Hepatocyte (in vitro differentiated cells): ENCODE measurements around the gene ERAP2. TPM values are rescaled to one million over a fixed set of nuclear protein-coding genes. Genes with fewer than 3 reads are reported as not detected.

Experiments
- DNase-seq: peaks from one replicate; pipeline ENCODE4 v3.0.0-alpha.2; 2016; ENCODE audit warnings: low spot score
- H2AFZ ChIP-seq: fragments of 200-600 bp; sonication (generic); 2 replicates; pipeline ENCODE4 v1.6.0; 2016; ENCODE audit warnings: antibody characterized with exemption, mild to moderate bottlenecking
- H3K27ac ChIP-seq: fragments of 200-600 bp; sonication (generic); 2 replicates; pipeline ENCODE4 v1.5.1; 2016; ENCODE audit warnings: mild to moderate bottlenecking
- H3K27me3 ChIP-seq: fragments of 200-600 bp; sonication (generic); 2 replicates; pipeline ENCODE4 v1.6.1; 2016
- H3K36me3 ChIP-seq: fragments of 200-600 bp; sonication (generic); replicated peaks from 2 replicates; pipeline ENCODE4 v1.5.1; 2016; ENCODE audit warnings: low read depth; ENCODE audit not compliant: insufficient read depth
- H3K4me1 ChIP-seq: fragments of 200-600 bp; sonication (generic); 2 replicates; pipeline ENCODE4 v1.5.1; 2016; ENCODE audit warnings: mild to moderate bottlenecking, moderate library complexity; ENCODE audit not compliant: insufficient read depth
- H3K4me2 ChIP-seq: fragments of 200-600 bp; sonication (generic); 2 replicates; pipeline ENCODE4 v1.6.0; 2016
- H3K4me3 ChIP-seq: fragments of 200-600 bp; sonication (generic); 2 replicates; pipeline ENCODE4 v1.5.1; 2016; ENCODE audit warnings: mild to moderate bottlenecking
- H3K79me2 ChIP-seq: fragments of 200-600 bp; sonication (generic); 2 replicates; pipeline ENCODE4 v1.6.0; 2017; ENCODE audit warnings: mild to moderate bottlenecking
- H3K9me2 ChIP-seq: fragments of 200-600 bp; sonication (generic); replicated peaks from 2 replicates; pipeline ENCODE4 v1.6.0; 2017; ENCODE audit warnings: mild to moderate bottlenecking; ENCODE audit not compliant: insufficient read depth
- H3K9me3 ChIP-seq: fragments of 200-600 bp; sonication (generic); 2 replicates; pipeline ENCODE4 v1.5.1; 2016; ENCODE audit warnings: low read depth, mild to moderate bottlenecking
- H4K20me1 ChIP-seq: fragments of 200-600 bp; sonication (generic); 2 replicates; pipeline ENCODE4 v1.6.0; 2016; ENCODE audit warnings: mild to moderate bottlenecking; ENCODE audit not compliant: insufficient read depth, poor library complexity, severe bottlenecking
- CTCF ChIP-seq: fragments of 200-600 bp; sonication (generic); IDR thresholded peaks from 2 replicates; pipeline ENCODE4 v1.5.1; 2016; ENCODE audit warnings: antibody characterized with exemption, mild to moderate bottlenecking; ENCODE audit not compliant: poor library complexity
- EZH2 ChIP-seq: fragments of 200-600 bp; sonication (generic); IDR thresholded peaks from 2 replicates; pipeline ENCODE4 v1.6.1; 2016; ENCODE audit warnings: antibody characterized with exemption, mild to moderate bottlenecking, borderline replicate concordance
- EZH2phosphoT487 ChIP-seq: fragments of 200-600 bp; sonication (generic); IDR thresholded peaks from one replicate; pipeline ENCODE4 v1.6.1; 2018; ENCODE audit warnings: antibody characterized with exemption, mild to moderate bottlenecking, low read depth, moderate library complexity; ENCODE audit not compliant: unreplicated experiment, severe bottlenecking
- WGBS: methylation state at CpG from one replicate; pipeline ENCODE4 v1.1.6; 2016; ENCODE audit warnings: low lambda C conversion rate; ENCODE audit errors: missing lambda C conversion rate; 5-methylcytosine and 5-hydroxymethylcytosine counted together
- polyA plus RNA-seq: library from polyadenylated mRNA; unstranded; fragments of >200 nt; fragmentation: Nextera tagmentation; extraction: Ambion mirVana; gene quantifications from 2 replicates; pipeline ENCODE4 v1.2.1, GENCODE V29; 2016
- total RNA-seq: library from RNA; depleted of rRNA; stranded (reverse); fragments of >200 nt; gene quantifications from 2 replicates; pipeline ENCODE4 v1.2.3, GENCODE V29; 2014

ERAP2 gene
- total and polyA plus RNA-seq, 2 experiments from 2014 or later = 0.87 to 1.5 TPM

GRCh38 chr5:96940586-96940985 is 64.3 kb downstream of the ERAP2 start:
- Histone ChIP-seq H3K79me2 (peaks cover 92% of the 10 kb centered on the region), H3K9me2 (no peaks in the 10 kb centered on the region), H2AFZ (no peak overlapping the region), H3K27ac (no peak overlapping the region), H3K4me1 (peaks cover 7% of the 10 kb centered on the region), H3K4me2 (no peak overlapping the region), H3K27me3 (no peaks in the 10 kb centered on the region), H3K36me3 (no peaks in the 10 kb centered on the region), H3K4me3 (no peak overlapping the region), H3K9me3 (no peaks in the 10 kb centered on the region), H4K20me1 (peaks cover 4% of the 10 kb centered on the region)
- WGBS = 83% methylated on average over 3 of the region's 3 CpGs
- TF ChIP-seq EZH2 (no peak), CTCF (no peak), EZH2phosphoT487 (no peak)
- DNase-seq = no peak

GRCh38 chr5:96941140-96941539 is 64.8 kb downstream of the ERAP2 start:
- TF ChIP-seq EZH2 (no peak), EZH2phosphoT487 (no peak), CTCF (no peak)
- Histone ChIP-seq H3K79me2 (peaks cover 98% of the 10 kb centered on the region), H2AFZ (no peak overlapping the region), H3K4me2 (no peak overlapping the region), H3K27me3 (no peaks in the 10 kb centered on the region), H3K27ac (no peak overlapping the region), H3K9me2 (no peaks in the 10 kb centered on the region), H4K20me1 (peaks cover 4% of the 10 kb centered on the region), H3K36me3 (no peaks in the 10 kb centered on the region), H3K9me3 (no peaks in the 10 kb centered on the region), H3K4me1 (peaks cover 7% of the 10 kb centered on the region), H3K4me3 (no peak overlapping the region)
- DNase-seq = no peak
- WGBS = 86% methylated on average over 4 of the region's 4 CpGs

- peaks cover 7% of the 10 kb centered on the region for H4K20me1 ChIP-seq
- H3K27ac ChIP-seq = no peak overlapping the region
- H3K4me1 ChIP-seq = peaks cover 7% of the 10 kb centered on the region
Measured at GRCh38 chr5:96942078-96942477, 65.8 kb downstream of the ERAP2 start.

More at GRCh38 chr5:96942078-96942477, 65.8 kb downstream of the ERAP2 start:
- no peak overlapping the region for H2AFZ ChIP-seq
- peaks cover 99% of the 10 kb centered on the region for H3K79me2 ChIP-seq
- no peaks in the 10 kb centered on the region for H3K9me2 ChIP-seq
- no peaks in the 10 kb centered on the region for H3K9me3 ChIP-seq
- no peak overlapping the region for H3K4me2 ChIP-seq
- H3K4me3 ChIP-seq = no peak overlapping the region
- no peaks in the 10 kb centered on the region for H3K27me3 ChIP-seq
- 95% methylated on average over 9 of the region's 9 CpGs for WGBS
- no peak for TF ChIP-seq CTCF
- no peak for TF ChIP-seq EZH2phosphoT487
- no peak for TF ChIP-seq EZH2
- DNase-seq = no peak
- H3K36me3 ChIP-seq = no peaks in the 10 kb centered on the region
